Measurements from ENCODE around the gene SELENOF. TPM values are rescaled to one million over a fixed set of nuclear protein-coding genes. Genes with fewer than 3 reads are reported as not detected.

SELENOF gene
- total RNA-seq, 1 donor from 2014 or later, result 241 TPM

DNA sequence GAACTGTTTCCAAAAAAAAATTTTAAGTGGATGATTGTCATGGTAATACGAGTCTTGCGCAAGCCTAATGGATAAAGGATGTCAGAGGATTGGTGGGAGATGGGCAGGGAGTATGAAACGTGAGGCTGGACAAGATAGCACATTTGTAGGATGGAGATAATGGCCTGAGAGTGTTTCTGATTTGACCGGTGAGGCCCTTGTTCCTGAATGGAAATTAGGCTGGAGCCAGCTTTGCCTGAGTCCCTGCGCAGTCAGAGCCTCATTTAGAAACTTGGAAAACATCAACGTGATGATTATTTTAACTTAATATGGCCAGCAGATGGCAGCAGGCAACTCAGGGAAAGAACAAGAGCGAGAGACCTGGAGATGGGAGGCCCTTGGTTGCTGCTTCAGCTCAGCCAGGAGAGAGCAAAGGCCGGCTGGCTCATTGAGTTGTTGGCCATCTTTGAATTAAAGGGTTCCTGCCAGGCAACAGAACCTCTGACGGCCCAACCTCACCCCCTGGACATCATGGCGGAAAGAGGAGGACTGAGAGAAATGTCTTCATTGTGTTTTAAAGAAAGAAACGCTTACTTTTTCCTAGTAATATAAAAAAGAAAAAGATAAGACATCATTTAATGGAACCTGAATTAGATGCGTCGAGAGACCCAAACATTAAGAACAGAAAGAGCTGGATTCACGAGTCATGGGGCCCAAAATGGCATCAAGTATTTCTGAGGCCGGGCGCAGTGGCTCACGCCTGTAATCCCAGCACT lies 80.3 kb downstream of the SELENOF start:
- Histone ChIP-seq H3K27ac (no peak overlapping the region), H3K36me3 (no peaks in the 10 kb centered on the region), H3K4me2 (no peak overlapping the region), H3K4me1 (no peaks in the 10 kb centered on the region), H3K27me3 (no peaks in the 10 kb centered on the region), H3K79me2 (ENCODE audit: low read depth) (no peaks in the 10 kb centered on the region), H3K9ac (no peak overlapping the region), H3K4me3 (no peak overlapping the region), H3F3A (ENCODE audit: low read depth) (no peaks in the 10 kb centered on the region), H2AFZ (replicated peaks) (peak overlapping the region; percentile 87), H4K20me1 (ENCODE audit: low read depth) (no peaks in the 10 kb centered on the region), H3K9me3 (ENCODE audit: low read depth) (no peaks in the 10 kb centered on the region)
- Mint-ChIP-seq H3K36me3 (no peaks in the 10 kb centered on the region), H3K27me3 (ENCODE audit: insufficient read depth, low read depth) (peaks cover 3% of the 10 kb centered on the region), H3K9me3 (no peaks in the 10 kb centered on the region), H3K4me1 (peaks cover 4% of the 10 kb centered on the region), H3K27ac (peak overlapping the region; percentile 8), H3K4me3 (no peak overlapping the region)
- DNase-seq (ENCODE audit: low spot score), result peak; percentile 88
- TF ChIP-seq EZH2phosphoT487 (IDR thresholded peaks at IDR 0.05) (no peak), EZH2 (IDR thresholded peaks at IDR 0.05) (no peak), CTCF (IDR thresholded peaks at IDR 0.05) (peak; percentile 68)

GRCh38 chr1:86832433-86832832 lies 81.5 kb downstream of the SELENOF start:
- DNase-seq (ENCODE audit: low spot score), result no peak
- Histone ChIP-seq H3K36me3 (no peaks in the 10 kb centered on the region), H2AFZ (replicated peaks) (no peak overlapping the region), H3K27ac (no peak overlapping the region), H4K20me1 (ENCODE audit: low read depth) (no peaks in the 10 kb centered on the region), H3K4me2 (no peak overlapping the region), H3K4me3 (no peak overlapping the region), H3K79me2 (ENCODE audit: low read depth) (no peaks in the 10 kb centered on the region), H3F3A (ENCODE audit: low read depth) (no peaks in the 10 kb centered on the region), H3K9me3 (ENCODE audit: low read depth) (no peaks in the 10 kb centered on the region), H3K27me3 (no peaks in the 10 kb centered on the region), H3K9ac (no peak overlapping the region), H3K4me1 (no peaks in the 10 kb centered on the region)
- Mint-ChIP-seq H3K4me3 (no peak overlapping the region), H3K27ac (no peak overlapping the region), H3K4me1 (peaks cover 4% of the 10 kb centered on the region), H3K36me3 (no peaks in the 10 kb centered on the region), H3K9me3 (no peaks in the 10 kb centered on the region), H3K27me3 (ENCODE audit: insufficient read depth, low read depth) (peaks cover 3% of the 10 kb centered on the region)
- TF ChIP-seq EZH2phosphoT487 (IDR thresholded peaks at IDR 0.05), result no peak
- no peak for TF ChIP-seq EZH2 (IDR thresholded peaks at IDR 0.05)
- TF ChIP-seq CTCF (IDR thresholded peaks at IDR 0.05), result no peak

DNA sequence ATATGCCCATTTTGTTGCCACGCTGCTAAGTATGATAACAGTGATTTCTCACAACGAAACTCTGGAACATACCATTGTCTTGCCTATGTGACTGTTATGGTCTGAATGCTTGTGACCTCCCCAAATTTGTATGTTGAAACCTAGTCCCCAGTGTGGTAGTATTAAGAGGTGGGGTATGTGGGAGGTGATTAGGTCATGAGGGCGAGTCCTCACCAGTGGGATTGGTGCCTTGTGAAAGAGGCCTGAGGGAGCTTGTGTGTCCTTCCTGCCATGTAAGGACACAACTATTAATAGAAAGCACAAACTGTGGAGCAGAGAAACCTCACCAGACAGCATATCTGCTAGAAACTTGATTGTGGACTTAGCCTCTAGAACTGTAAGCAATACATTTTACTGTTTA lies 84.6 kb downstream of the SELENOF start:
- H3K27ac Mint-ChIP-seq, result no peak overlapping the region
- Histone ChIP-seq H3K27ac (no peak overlapping the region), H4K20me1 (ENCODE audit: low read depth) (no peaks in the 10 kb centered on the region), H3K9me3 (ENCODE audit: low read depth) (no peaks in the 10 kb centered on the region), H3K79me2 (ENCODE audit: low read depth) (no peaks in the 10 kb centered on the region), H3K4me3 (no peak overlapping the region), H3K9ac (no peak overlapping the region), H3K27me3 (no peaks in the 10 kb centered on the region), H3K36me3 (no peaks in the 10 kb centered on the region), H3K4me1 (no peaks in the 10 kb centered on the region), H3K4me2 (no peak overlapping the region), H3F3A (ENCODE audit: low read depth) (no peaks in the 10 kb centered on the region), H2AFZ (replicated peaks) (no peak overlapping the region)
- no peaks in the 10 kb centered on the region for H3K36me3 Mint-ChIP-seq
- no peak for TF ChIP-seq EZH2 (IDR thresholded peaks at IDR 0.05)
- TF ChIP-seq EZH2phosphoT487 (IDR thresholded peaks at IDR 0.05), result no peak
- no peak for TF ChIP-seq CTCF (IDR thresholded peaks at IDR 0.05)
- peaks cover 4% of the 10 kb centered on the region for H3K27me3 Mint-ChIP-seq (ENCODE audit: insufficient read depth, low read depth)
- H3K4me3 Mint-ChIP-seq, result no peak overlapping the region
- peaks cover 4% of the 10 kb centered on the region for H3K4me1 Mint-ChIP-seq
- H3K9me3 Mint-ChIP-seq, result no peaks in the 10 kb centered on the region
- no peak for DNase-seq (ENCODE audit: low spot score)

Data from neural progenitor cell (in vitro differentiated cells).